Heart left ventricle (tissue), 13 donors: Measurements from ENCODE around the gene PRDM5.

Experiments used
- CTCF ChIP-seq, 12 donors: fragments of 200-600 bp; sonication (generic) in 4 of 12; IDR thresholded peaks; one replicate each; pipeline versions ENCODE4 v1.5.0 to v1.8.0; 2018 to 2022; ENCODE audit warnings: antibody characterized with exemption in 12 of 12, mild to moderate bottlenecking in 5 of 12
- POLR2A ChIP-seq, 2 donors: fragments of 450-650 bp; IDR thresholded peaks; one replicate each; pipeline ENCODE4 v1.6.1; 2017; ENCODE audit warnings: antibody characterized with exemption in 2 of 2, mild to moderate bottlenecking in 2 of 2, moderate library complexity in 2 of 2
- donor health status: ischemic (EF 13 %, LVEDD 7.1; RV severe dilation, severe dysfunction).
- donor health status: DM: no; HTN: yes; CAD: no.
- donor health status: DM: no; HTN: no; CAD: no.
- donor health status: ischemic (EF 25% LVEDD 6.9; RV normal size, moderate dysfunction).
- donor health status: ischemic (EF 25% LVEDD 5.7; RV mildly dilated, moderate dysfunction).
- donor health status: ischemic (EF 35%, LVEDD 5.7; RV mildly dilated, moderate dysfunction).
- donor health status: nonischemic (EF 11% LVEDD 7.7; RV severe dilation, severe dysfunction).
- donor health status: DM: yes; HTN: yes; CAD: no.
- donor health status: PGD.
- donor health status: ischemic (EF 29% LVEDD 5.4; RV normal size, mild dysfunction).
- donor health status: nonischemic (EF 23%, LVEDD 6.1; RV moderate dilation, normal function).

GRCh38 chr4:120850018-120850599 is 72.4 kb downstream of the PRDM5 start:
- TF ChIP-seq POLR2A (IDR thresholded peaks at IDR 0.05) (no peak), CTCF (IDR thresholded peaks at IDR 0.05) (no peak)
